ENCODE results near the gene TP53AIP1.

TP53AIP1 gene

GRCh38 chr11:128906185-128907050, 36.3 kb downstream of the TP53AIP1 start:
- DNase-seq (ENCODE audit: low read depth in 2 of 2) = no peak

GRCh38 chr11:128905345-128906184, 37.1 kb downstream of the TP53AIP1 start:
- DNase-seq (ENCODE audit: low read depth in 2 of 2) = peak; percentile 38

GRCh38 chr11:128904656-128905344, 37.9 kb downstream of the TP53AIP1 start:
- no peak for DNase-seq (ENCODE audit: low read depth in 2 of 2)

- DNase-seq (ENCODE audit: low read depth in 2 of 2) = no peak
Observed at GRCh38 chr11:128904303-128904655, 38.4 kb downstream of the TP53AIP1 start.

- DNase-seq (ENCODE audit: low read depth in 2 of 2) = no peak
Observed at GRCh38 chr11:128903248-128904061, 39.2 kb downstream of the TP53AIP1 start.

- DNase-seq (ENCODE audit: low read depth in 2 of 2) = no peak
Observed at GRCh38 chr11:128902515-128903066, 40.1 kb downstream of the TP53AIP1 start.

GRCh38 chr11:128901653-128902514, 40.8 kb downstream of the TP53AIP1 start:
- DNase-seq (ENCODE audit: low read depth in 2 of 2) = no peak

- DNase-seq (ENCODE audit: low read depth in 2 of 2) = no peak
Observed at GRCh38 chr11:128900468-128900867, 42.2 kb downstream of the TP53AIP1 start.

GRCh38 chr11:128898580-128899344, 43.9 kb downstream of the TP53AIP1 start:
- no peak for DNase-seq (ENCODE audit: low read depth in 2 of 2)

- no peak for DNase-seq (ENCODE audit: low read depth in 2 of 2)
Observed at GRCh38 chr11:128897826-128898225, 44.8 kb downstream of the TP53AIP1 start.

GRCh38 chr11:128896356-128896755, 46.3 kb downstream of the TP53AIP1 start:
- DNase-seq (ENCODE audit: low read depth in 2 of 2) = no peak

- DNase-seq (ENCODE audit: low read depth in 2 of 2) = no peak
Observed at GRCh38 chr11:128895526-128895925, 47.1 kb downstream of the TP53AIP1 start.

GRCh38 chr11:128894685-128895084, 48.0 kb downstream of the TP53AIP1 start:
- no peak for DNase-seq (ENCODE audit: low read depth in 2 of 2)

- no peak for DNase-seq (ENCODE audit: low read depth in 2 of 2)
Observed at GRCh38 chr11:128894286-128894681, 48.4 kb downstream of the TP53AIP1 start.

GRCh38 chr11:128893578-128894285, 48.9 kb downstream of the TP53AIP1 start:
- DNase-seq (ENCODE audit: low read depth in 2 of 2) = no peak

- DNase-seq (ENCODE audit: low read depth in 2 of 2) = no peak
Observed at GRCh38 chr11:128892866-128893565, 49.7 kb downstream of the TP53AIP1 start.

GRCh38 chr11:128891913-128892398, 50.7 kb downstream of the TP53AIP1 start:
- DNase-seq (ENCODE audit: low read depth in 2 of 2) = no peak

Data from stimulated activated CD4-positive, alpha-beta T cell treated with anti-CD3 and anti-CD28 coated beads, Interleukin-4, amount 100 ng/mL, for 48 hours (primary cell).